GM19468 (cell line): ENCODE data around the gene DUOXA1.
"Not testable (repeated sequence)": the region's sequence is repeated elsewhere in the genome, so short reads cannot be mapped to it uniquely, and the experiment has no call there.

Experiments
- ATAC-seq: cut with Tn5 transposase; IDR thresholded peaks from one replicate; pipeline ENCODE4 v1.9.1; 2021; ENCODE audit warnings: mild to moderate bottlenecking, moderate library complexity, moderate number of reproducible peaks; ENCODE audit not compliant: unreplicated experiment; ENCODE audit errors: extremely low read depth

DUOXA1 gene

GRCh38 chr15:45115312-45115820, 14.3 kb downstream of the DUOXA1 start:
- no peak for ATAC-seq

GRCh38 chr15:45114751-45115085, 15.0 kb downstream of the DUOXA1 start:
- ATAC-seq: no peak

- no peak for ATAC-seq
These were observed 15.5 kb downstream of the DUOXA1 start, which contains the start of the genes DUOX2 and DUOXA2 for GRCh38 chr15:45114076-45114750. DUOX2 (minus strand) TSS chr15:45114172; CDS start chr15:45113411, 761 bp downstream. DUOXA2 (plus strand) TSS chr15:45114326; CDS start chr15:45114606, 280 bp downstream.

GRCh38 chr15:45113380-45113990, 16.2 kb downstream of the DUOXA1 start:
- ATAC-seq: no peak

- no peak for ATAC-seq
These were observed 16.9 kb downstream of the DUOXA1 start for GRCh38 chr15:45112591-45113379.

- no peak for ATAC-seq
These were observed 17.5 kb downstream of the DUOXA1 start for GRCh38 chr15:45112143-45112590.

GRCh38 chr15:45111390-45112142, 18.1 kb downstream of the DUOXA1 start:
- ATAC-seq: no peak

GRCh38 chr15:45110256-45110820, 19.3 kb downstream of the DUOXA1 start:
- ATAC-seq: no peak

- ATAC-seq: no peak
These were observed 21.6 kb downstream of the DUOXA1 start for GRCh38 chr15:45107941-45108630.

- no peak for ATAC-seq
These were observed 23.5 kb downstream of the DUOXA1 start for GRCh38 chr15:45106002-45106790.

GRCh38 chr15:45105586-45105985, 24.1 kb downstream of the DUOXA1 start:
- ATAC-seq: no peak

- ATAC-seq: not testable (repeated sequence)
These were observed 25.5 kb downstream of the DUOXA1 start for GRCh38 chr15:45104170-45104569.

GRCh38 chr15:45102226-45102625, 27.5 kb downstream of the DUOXA1 start:
- ATAC-seq: no peak

GRCh38 chr15:45101749-45102148, 27.9 kb downstream of the DUOXA1 start:
- no peak for ATAC-seq

- no peak for ATAC-seq
These were observed 28.6 kb downstream of the DUOXA1 start for GRCh38 chr15:45100884-45101625.

GRCh38 chr15:45099549-45100165, 30.0 kb downstream of the DUOXA1 start:
- ATAC-seq: no peak

GRCh38 chr15:45097466-45097865, 32.2 kb downstream of the DUOXA1 start:
- ATAC-seq: no peak
